Lung (tissue), 12 donors: ENCODE results near the gene AQP1. TPM values are rescaled to one million over a fixed set of nuclear protein-coding genes. Genes with fewer than 3 reads are reported as not detected.
A peak's percentile ranks its signal among the peaks of the same experiment; 100 is the strongest.

Source experiments
- ATAC-seq: fragments of 200-7000 bp; cut with Tn5 transposase; one replicate; pipeline ENCODE4 v1.9.1; 2020; ENCODE audit warnings: moderate number of reproducible peaks; ENCODE audit not compliant: insufficient read depth, low FRiP score
- DNase-seq, 3 donors: peaks; one replicate each; pipeline ENCODE4 v3.0.0-alpha.2; 2013 to 2017
- H3K27ac ChIP-seq, 2 donors: one replicate each; pipeline ENCODE4 v1.5.1; 2013; ENCODE audit warnings: mild to moderate bottlenecking in 2 of 2, moderate library complexity in 2 of 2, control low read depth in 1 of 2, inconsistent platforms in 1 of 2, low read depth in 1 of 2, low read length in 1 of 2
- H3K27me3 ChIP-seq, 3 donors: one replicate each; pipeline ENCODE4 v1.5.1; 2013; ENCODE audit warnings: low read length in 2 of 3; ENCODE audit not compliant: control insufficient read depth in 3 of 3, insufficient read depth in 3 of 3
- H3K36me3 ChIP-seq, 4 donors: one replicate each; pipeline ENCODE4 v1.5.1; 2013; ENCODE audit warnings: low read length in 4 of 4, mild to moderate bottlenecking in 1 of 4, moderate library complexity in 1 of 4; ENCODE audit not compliant: control insufficient read depth in 4 of 4, insufficient read depth in 4 of 4
- H3K4me1 ChIP-seq, 5 donors: one replicate each; pipeline ENCODE4 v1.5.1; 2013; ENCODE audit warnings: low read length in 5 of 5, mild to moderate bottlenecking in 2 of 5, moderate library complexity in 1 of 5; ENCODE audit not compliant: control insufficient read depth in 5 of 5, insufficient read depth in 5 of 5
- H3K4me3 ChIP-seq: one replicate; pipeline ENCODE4 v1.5.1; 2013; ENCODE audit warnings: mild to moderate bottlenecking, control low read depth, moderate library complexity
- H3K9ac ChIP-seq, 2 donors: one replicate each; pipeline ENCODE4 v1.5.1; 2013; ENCODE audit warnings: low read length in 2 of 2, control low read depth in 1 of 2; ENCODE audit not compliant: insufficient read depth in 1 of 2
- H3K9me3 ChIP-seq, 4 donors: one replicate each; pipeline ENCODE4 v1.5.1; 2013; ENCODE audit warnings: low read length in 3 of 4, mild to moderate bottlenecking in 1 of 4, moderate library complexity in 1 of 4; ENCODE audit not compliant: control insufficient read depth in 4 of 4, insufficient read depth in 3 of 4
- WGBS, 2 donors: extraction: QIAGEN DNeasy Blood & Tissue Kit; methylation state at CpG; one replicate each; pipeline ENCODE4 v1.1.7; 2013; 5-methylcytosine and 5-hydroxymethylcytosine counted together
- polyA plus RNA-seq, 2 donors: library from polyadenylated mRNA; stranded (reverse); fragments of 200-250 nt; gene quantifications; one replicate each; pipeline ENCODE4 v1.2.1, GENCODE V29; 2013
- total RNA-seq, 2 donors: library from RNA; depleted of rRNA in 1 of 2; stranded (reverse); fragments of >200 nt in 1 of 2; gene quantifications; one replicate each; pipeline ENCODE4 v1.2.1, GENCODE V29; 2014 to 2021
- TF ChIP-seq, protein P1 (sequence below): IDR thresholded peaks from 2 replicates; pipeline ENCODE4 v1.5.1; 2012; ENCODE audit warnings: mild to moderate bottlenecking; ENCODE audit errors: control extremely low read depth, extremely low read depth
- donor health status: control.
- donor health status: control.
- donor health status: Bipolar disorder and iron deficiency.
- donor health status: healthy.
- donor health status: DM: yes; HTN: yes; CAD: no.

Gene AQP1
- total and polyA plus RNA-seq, 4 donors, result 267 to 655 (median 428) TPM

DNA sequence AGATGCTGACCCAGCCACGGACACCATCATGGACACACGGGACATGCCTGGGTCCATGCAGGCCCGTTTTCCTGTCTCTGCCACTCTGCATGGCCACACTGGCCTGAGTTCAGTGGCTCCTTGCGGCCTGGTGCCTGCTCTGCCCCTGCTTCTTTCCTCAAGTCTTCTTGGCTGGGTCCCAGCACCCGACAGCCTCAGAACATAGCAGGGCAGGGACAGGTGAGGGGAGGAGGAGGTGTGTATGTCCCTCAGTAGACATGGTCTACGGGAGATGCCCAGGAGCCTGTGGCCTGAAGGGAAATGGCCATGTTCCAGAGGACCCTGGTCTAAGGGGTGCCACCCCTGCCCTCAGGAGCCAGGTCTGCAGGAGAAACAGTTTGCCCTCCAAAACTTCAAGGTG, 2.2 kb upstream of the AQP1 start:
- no peak overlapping the region for H3K4me3 ChIP-seq
- no peaks in the 10 kb centered on the region for H3K36me3 ChIP-seq
- WGBS, 2 donors, result 74 to 89% methylated on average over 6 of the region's 6 CpGs
- TF ChIP-seq, protein P1, sequence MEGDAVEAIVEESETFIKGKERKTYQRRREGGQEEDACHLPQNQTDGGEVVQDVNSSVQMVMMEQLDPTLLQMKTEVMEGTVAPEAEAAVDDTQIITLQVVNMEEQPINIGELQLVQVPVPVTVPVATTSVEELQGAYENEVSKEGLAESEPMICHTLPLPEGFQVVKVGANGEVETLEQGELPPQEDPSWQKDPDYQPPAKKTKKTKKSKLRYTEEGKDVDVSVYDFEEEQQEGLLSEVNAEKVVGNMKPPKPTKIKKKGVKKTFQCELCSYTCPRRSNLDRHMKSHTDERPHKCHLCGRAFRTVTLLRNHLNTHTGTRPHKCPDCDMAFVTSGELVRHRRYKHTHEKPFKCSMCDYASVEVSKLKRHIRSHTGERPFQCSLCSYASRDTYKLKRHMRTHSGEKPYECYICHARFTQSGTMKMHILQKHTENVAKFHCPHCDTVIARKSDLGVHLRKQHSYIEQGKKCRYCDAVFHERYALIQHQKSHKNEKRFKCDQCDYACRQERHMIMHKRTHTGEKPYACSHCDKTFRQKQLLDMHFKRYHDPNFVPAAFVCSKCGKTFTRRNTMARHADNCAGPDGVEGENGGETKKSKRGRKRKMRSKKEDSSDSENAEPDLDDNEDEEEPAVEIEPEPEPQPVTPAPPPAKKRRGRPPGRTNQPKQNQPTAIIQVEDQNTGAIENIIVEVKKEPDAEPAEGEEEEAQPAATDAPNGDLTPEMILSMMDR, result no peak
- no peaks in the 10 kb centered on the region for H3K27me3 ChIP-seq
- H3K9ac ChIP-seq, result no peak overlapping the region
- ATAC-seq (no peak), DNase-seq (no peak)
- H3K4me1 ChIP-seq, result peaks cover 5 to 60% (median 36%) of the 10 kb centered on the region in 5 donors
- no peak overlapping the region for H3K27ac ChIP-seq
- H3K9me3 ChIP-seq, result no peaks in the 10 kb centered on the region

DNA sequence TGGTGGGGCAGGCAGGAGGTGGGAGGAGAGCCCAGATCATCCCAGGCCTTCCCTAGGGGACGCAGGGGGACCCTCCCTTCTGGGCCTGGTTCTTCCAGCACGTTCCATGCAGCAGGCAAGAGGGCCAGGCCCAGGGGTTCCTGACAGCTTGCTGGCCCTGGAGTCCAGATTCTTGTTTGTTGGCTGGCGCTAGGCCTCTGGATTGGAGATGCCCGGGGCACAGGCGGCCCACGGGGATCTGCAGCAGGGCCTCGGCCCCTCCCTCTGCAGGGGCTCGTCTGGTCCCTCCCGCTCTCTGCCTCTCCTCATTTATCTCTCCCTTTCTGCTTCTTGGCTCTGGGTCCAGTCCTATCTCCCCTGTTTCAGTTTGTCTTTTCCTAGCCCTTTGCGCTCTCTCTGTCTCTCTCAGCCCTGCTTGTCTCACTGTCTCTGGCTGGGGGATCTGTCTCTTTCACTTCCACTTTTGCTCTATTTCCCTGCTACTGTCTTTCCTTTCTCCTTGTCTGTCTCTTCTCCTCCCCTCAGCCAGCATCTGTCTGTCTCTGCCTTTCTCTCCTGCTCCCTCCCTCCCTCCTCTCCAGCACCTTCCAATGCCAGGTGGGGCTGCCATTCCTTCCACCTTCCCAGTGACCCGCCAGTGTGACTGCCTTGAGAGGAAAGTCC, 1.1 kb upstream of the AQP1 start:
- TF ChIP-seq, protein P1, result no peak
- Histone ChIP-seq H3K27ac (peak overlapping the region in 1 of 2 donors; percentile 65), H3K36me3 (no peaks in the 10 kb centered on the region), H3K9ac (no peak overlapping the region), H3K9me3 (no peaks in the 10 kb centered on the region), H3K27me3 (no peaks in the 10 kb centered on the region), H3K4me1 (peaks cover 3 to 58% (median 30%) of the 10 kb centered on the region in 5 donors), H3K4me3 (no peak overlapping the region)
- WGBS, 2 donors, result 71 to 78% methylated on average over 11 of the region's 11 CpGs
- DNase-seq (peak in 1 of 3 donors; percentile 63), ATAC-seq (no peak)

DNA sequence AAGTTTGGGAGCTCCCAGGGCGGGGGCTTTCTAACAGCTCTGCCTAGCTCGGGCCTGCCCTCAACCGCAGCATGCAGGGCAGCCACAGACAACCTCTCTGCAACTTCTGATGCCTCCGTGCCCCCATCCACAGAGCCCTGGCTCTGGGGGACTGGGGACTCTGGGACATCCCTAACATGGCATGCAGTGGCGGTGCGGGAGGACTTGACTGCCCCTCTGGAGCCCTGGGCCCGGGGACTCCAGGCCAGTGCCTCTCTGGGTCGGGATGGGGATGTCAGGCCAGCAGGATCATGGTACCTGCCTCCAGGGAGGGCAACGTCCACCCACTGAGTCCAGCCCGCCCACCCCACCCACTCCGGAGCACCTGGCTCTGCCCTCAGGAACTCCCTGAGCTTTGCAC, 520 bp upstream of the AQP1 start:
- Histone ChIP-seq H3K4me1 (peaks cover 3 to 53% (median 25%) of the 10 kb centered on the region in 5 donors), H3K4me3 (no peak overlapping the region), H3K9ac (no peak overlapping the region), H3K36me3 (peaks cover 0 to under 1% (median 0%) of the 10 kb centered on the region in 4 donors), H3K27ac (peak overlapping the region in 1 of 2 donors; percentile 65), H3K9me3 (no peaks in the 10 kb centered on the region), H3K27me3 (no peaks in the 10 kb centered on the region)
- DNase-seq (no peak), ATAC-seq (no peak)
- TF ChIP-seq, protein P1, result no peak
- WGBS, 2 donors, result 68 to 83% methylated on average over 11 of the region's 11 CpGs
